DND-41 (cell line): ENCODE measurements around the gene BNIPL.

Source experiments
- ATAC-seq: fragments of 200-7000 bp; cut with Tn5 transposase; 3 replicates; pipeline ENCODE4 v1.9.1; 2021; ENCODE audit warnings: low read depth; ENCODE audit not compliant: insufficient read depth
- DNase-seq: peaks from one replicate; pipeline ENCODE4 v3.0.0-alpha.2; 2020
- H2AFZ ChIP-seq: 2 replicates; pipeline ENCODE4 v1.6.0; 2012; ENCODE audit warnings: low read depth, low read length
- H3K27ac ChIP-seq: 2 replicates; pipeline ENCODE4 v1.5.1; 2012; ENCODE audit warnings: low read length, inconsistent platforms
- H3K27me3 ChIP-seq: fragments of 200-600 bp; sonication (generic); 2 replicates; pipeline ENCODE4 v1.6.0; 2012; ENCODE audit warnings: low read length, mild to moderate bottlenecking, inconsistent platforms; ENCODE audit not compliant: insufficient read depth, poor library complexity
- H3K36me3 ChIP-seq: 2 replicates; pipeline ENCODE4 v1.5.1; 2012; ENCODE audit warnings: low read length, inconsistent platforms; ENCODE audit not compliant: insufficient read depth
- H3K4me1 ChIP-seq: 2 replicates; pipeline ENCODE4 v1.5.1; 2012; ENCODE audit warnings: mild to moderate bottlenecking, low read length; ENCODE audit not compliant: insufficient read depth
- H3K4me2 ChIP-seq: 2 replicates; pipeline ENCODE4 v1.6.0; 2012; ENCODE audit warnings: mild to moderate bottlenecking, moderate library complexity, low read length, inconsistent platforms; ENCODE audit not compliant: insufficient read depth
- H3K4me3 ChIP-seq, 2 experiments: fragments of 200-600 bp in 1 of 2; shearing (Covaris generic) in 1 of 2; 2 replicates each; pipeline ENCODE4 v1.5.1; 2012 to 2016; ENCODE audit warnings: inconsistent platforms in 2 of 2, low read length in 2 of 2, mild to moderate bottlenecking in 2 of 2, low read depth in 1 of 2, moderate library complexity in 1 of 2
- H3K79me2 ChIP-seq: 2 replicates; pipeline ENCODE4 v1.6.0; 2012; ENCODE audit warnings: low read length, inconsistent platforms; ENCODE audit not compliant: insufficient read depth
- H3K9ac ChIP-seq: 2 replicates; pipeline ENCODE4 v1.6.0; 2012; ENCODE audit warnings: low read depth, mild to moderate bottlenecking, inconsistent platforms, low read length, moderate library complexity
- H3K9me3 ChIP-seq: 2 replicates; pipeline ENCODE4 v1.5.1; 2012; ENCODE audit warnings: low read length, moderate library complexity, mild to moderate bottlenecking, inconsistent platforms; ENCODE audit not compliant: insufficient read depth, severe bottlenecking
- H4K20me1 ChIP-seq: 2 replicates; pipeline ENCODE4 v1.6.0; 2012; ENCODE audit warnings: low read length; ENCODE audit not compliant: insufficient read depth
- CTCF ChIP-seq: IDR thresholded peaks from 2 replicates; pipeline ENCODE4 v1.5.1; 2012; ENCODE audit warnings: borderline replicate concordance, low read length, moderate library complexity, mild to moderate bottlenecking; ENCODE audit not compliant: poor library complexity, severe bottlenecking; ENCODE audit errors: extremely low read depth
- EZH2 ChIP-seq: IDR thresholded peaks from 3 replicates; pipeline ENCODE4 v1.6.1; 2012; ENCODE audit warnings: borderline replicate concordance, low read depth, mild to moderate bottlenecking, moderate library complexity, low read length, inconsistent platforms; ENCODE audit not compliant: severe bottlenecking

BNIPL gene

GRCh38 chr1:151050051-151050688, 13.8 kb downstream of the BNIPL start:
- H3K9me3 ChIP-seq = no peaks in the 10 kb centered on the region
- ATAC-seq = no peak
- no peak overlapping the region for H3K27ac ChIP-seq
- DNase-seq = no peak
- H3K4me1 ChIP-seq = peaks cover 18% of the 10 kb centered on the region
- H3K9ac ChIP-seq = no peak overlapping the region
- no peak overlapping the region for H3K4me2 ChIP-seq
- no peaks in the 10 kb centered on the region for H3K27me3 ChIP-seq
- no peak overlapping the region for H3K4me3 ChIP-seq
- no peaks in the 10 kb centered on the region for H3K79me2 ChIP-seq
- H3K36me3 ChIP-seq = peaks cover 38% of the 10 kb centered on the region
- no peak overlapping the region for H2AFZ ChIP-seq
- TF ChIP-seq CTCF (no peak), EZH2 (no peak)
- 0 out of 2 replicates have a peak, but pooled peaks cover 2% of the 10 kb centered on the region for H4K20me1 ChIP-seq

- Histone ChIP-seq H3K4me2 (no peak overlapping the region), H3K79me2 (peaks cover 10% of the 10 kb centered on the region), H3K36me3 (peaks cover 51% of the 10 kb centered on the region), H4K20me1 (peaks cover 15% of the 10 kb centered on the region), H3K27ac (no peak overlapping the region), H2AFZ (no peak overlapping the region), H3K9ac (no peak overlapping the region), H3K4me1 (peaks cover 26% of the 10 kb centered on the region), H3K4me3 (no peak overlapping the region), H3K9me3 (no peaks in the 10 kb centered on the region), H3K27me3 (no peaks in the 10 kb centered on the region)
- ATAC-seq (no peak), DNase-seq (no peak)
- TF ChIP-seq EZH2 (no peak), CTCF (no peak)
Measured at GRCh38 chr1:151051356-151052009, 15.1 kb downstream of the BNIPL start.

- Histone ChIP-seq H3K27ac (no peak overlapping the region), H3K9me3 (no peaks in the 10 kb centered on the region), H2AFZ (no peak overlapping the region), H3K4me3 (no peak overlapping the region), H3K9ac (no peak overlapping the region), H3K4me1 (peaks cover 35% of the 10 kb centered on the region), H3K79me2 (peaks cover 46% of the 10 kb centered on the region), H3K27me3 (no peaks in the 10 kb centered on the region), H3K4me2 (no peak overlapping the region), H3K36me3 (peaks cover 64% of the 10 kb centered on the region), H4K20me1 (peaks cover 25% of the 10 kb centered on the region)
- no peak for TF ChIP-seq EZH2
- TF ChIP-seq CTCF = no peak
- ATAC-seq (no peak), DNase-seq (no peak)
Measured at GRCh38 chr1:151054971-151055547, 18.7 kb downstream of the BNIPL start.
